HCT116 (cell line): Measurements from ENCODE around the gene STAB1. TPM values are rescaled to one million over a fixed set of nuclear protein-coding genes. Genes with fewer than 3 reads are reported as not detected.

Experiments
- ATAC-seq: fragments of 200-7000 bp; cut with Tn5 transposase; 2 replicates; pipeline ENCODE4 v1.9.1; 2020; ENCODE audit warnings: mild to moderate bottlenecking, moderate library complexity
- BruUV-seq: library from RNA; stranded (reverse); fragments of 400-500 nt; replicated peaks from 2 replicates; lab custom pipeline; 2021; lab: Mats Ljungman, UMichigan
- CTCF ChIA-PET: fragments of 300-600 bp; sonication (Branson Sonifier 250); formaldehyde crosslinking; loops from one replicate; lab custom pipeline; 2021; ENCODE audit warnings: antibody characterized with exemption; lab: Charles Lee
- POLR2A ChIA-PET: fragments of 300-600, 350-600 bp; sonication (Branson Sonifier 250); formaldehyde crosslinking; loops from one replicate; lab custom pipeline; 2021; ENCODE audit warnings: antibody characterized with exemption; lab: Charles Lee
- RAD21 ChIA-PET, 2 experiments: fragments of 300-600 bp; sonication (Branson Sonifier 250); formaldehyde crosslinking; loops; one replicate each; lab custom pipeline; 2023; ENCODE audit warnings: low total read pairs in 2 of 2; ENCODE audit not compliant: uncharacterized antibody in 2 of 2, unreplicated experiment in 2 of 2, low non-redundant PET in 1 of 2; lab: Charles Lee
- DNase-seq: peaks from one replicate; pipeline ENCODE4 v3.0.0-alpha.2; 2010; ENCODE audit warnings: low read depth, low spot score
- H2AFZ ChIP-seq: fragments of 200-600 bp; shearing (Covaris generic), sonication (generic); 2 replicates; pipeline ENCODE4 v1.6.1; 2017; ENCODE audit warnings: low read depth, mixed run types, mixed read lengths, antibody characterized with exemption, low read length; ENCODE audit not compliant: poor library complexity, severe bottlenecking
- H3K27ac ChIP-seq: 2 replicates; pipeline ENCODE4 v1.5.1; 2012; ENCODE audit warnings: low read depth, low read length
- H3K27me3 ChIP-seq: fragments of 200-600 bp; sonication (generic); 2 replicates; pipeline ENCODE4 v1.6.1; 2016; ENCODE audit warnings: mixed run types, low read length, mixed read lengths; ENCODE audit not compliant: insufficient read depth
- H3K36me3 ChIP-seq, 2 experiments: fragments of 200-500 bp in 1 of 2; fragments of 200-600 bp in 1 of 2; sonication (Bioruptor generic) in 1 of 2; sonication (generic) in 1 of 2; 2 replicates each; pipeline versions ENCODE4 v1.5.1 to v1.6.1; 2014 to 2016; ENCODE audit warnings: low read length in 2 of 2, inconsistent platforms in 1 of 2, mixed read lengths in 1 of 2, mixed run types in 1 of 2; ENCODE audit not compliant: insufficient read depth in 2 of 2, control insufficient read depth in 1 of 2
- H3K4me1 ChIP-seq, 2 experiments: fragments of 200-600 bp in 1 of 2; sonication (generic) in 1 of 2; 2 replicates each; pipeline versions ENCODE4 v1.5.1 to v1.6.1; 2012 to 2017; ENCODE audit warnings: low read length in 2 of 2, inconsistent platforms in 1 of 2, mild to moderate bottlenecking in 1 of 2, mixed read lengths in 1 of 2, mixed run types in 1 of 2, moderate library complexity in 1 of 2; ENCODE audit not compliant: insufficient read depth in 2 of 2, control insufficient read depth in 1 of 2
- H3K4me2 ChIP-seq: fragments of 200-600 bp; sonication (generic); 2 replicates; pipeline ENCODE4 v1.6.1; 2017; ENCODE audit warnings: mixed run types, low read length, mixed read lengths
- H3K4me3 ChIP-seq, 2 experiments: fragments of 200-600 bp in 1 of 2; sonication (generic) in 1 of 2; replicated peaks in 1 of 2; 2 replicates each; pipeline ENCODE4 v1.5.1; 2011 to 2016; ENCODE audit warnings: low read length in 2 of 2, control low read depth in 1 of 2, low read depth in 1 of 2, mild to moderate bottlenecking in 1 of 2, mixed read lengths in 1 of 2, mixed run types in 1 of 2
- H3K79me2 ChIP-seq: fragments of 200-600 bp; sonication (generic); 2 replicates; pipeline ENCODE4 v1.6.1; 2017; ENCODE audit warnings: mild to moderate bottlenecking, mixed run types, low read length, moderate library complexity, mixed read lengths; ENCODE audit not compliant: insufficient read depth
- H3K9ac ChIP-seq: fragments of 200-600 bp; sonication (generic); 2 replicates; pipeline ENCODE4 v1.6.1; 2016; ENCODE audit warnings: low read length, mixed read lengths
- H3K9me2 ChIP-seq: fragments of 200-600 bp; sonication (generic), shearing (Covaris generic); 2 replicates; pipeline ENCODE4 v1.6.1; 2017; ENCODE audit warnings: mixed run types, mild to moderate bottlenecking, moderate library complexity; ENCODE audit not compliant: insufficient read depth
- H3K9me3 ChIP-seq, 2 experiments: fragments of 200-500 bp in 1 of 2; fragments of 200-600 bp in 1 of 2; sonication (Bioruptor generic) in 1 of 2; sonication (generic) in 1 of 2; 2 replicates each; pipeline ENCODE4 v1.6.1; 2014 to 2017; ENCODE audit warnings: low read length in 2 of 2, mixed read lengths in 2 of 2, inconsistent platforms in 1 of 2, low read depth in 1 of 2, mild to moderate bottlenecking in 1 of 2, mixed run types in 1 of 2, moderate library complexity in 1 of 2; ENCODE audit not compliant: control insufficient read depth in 1 of 2, insufficient read depth in 1 of 2
- H4K20me1 ChIP-seq: fragments of 200-600 bp; sonication (generic), shearing (Covaris generic); 2 replicates; pipeline ENCODE4 v1.6.1; 2017; ENCODE audit warnings: mixed run types, mild to moderate bottlenecking, moderate library complexity; ENCODE audit not compliant: insufficient read depth
- CBX3 ChIP-seq: IDR thresholded peaks from 2 replicates; pipeline ENCODE4 v1.6.1; 2012; ENCODE audit warnings: low read depth
- CEBPB ChIP-seq: IDR thresholded peaks from 2 replicates; pipeline ENCODE4 v1.6.1; 2012; ENCODE audit warnings: low read depth
- EGR1 ChIP-seq: IDR thresholded peaks from 2 replicates; pipeline ENCODE4 v1.6.1; 2012; ENCODE audit warnings: low read depth
- ELF1 ChIP-seq: IDR thresholded peaks from 2 replicates; pipeline ENCODE4 v1.6.1; 2012; ENCODE audit warnings: low read depth, borderline replicate concordance
- EZH2phosphoT487 ChIP-seq: fragments of 200-600 bp; IDR thresholded peaks from 2 replicates; pipeline ENCODE4 v1.6.1; 2018; ENCODE audit warnings: antibody characterized with exemption, borderline replicate concordance
- JUND ChIP-seq: IDR thresholded peaks from 2 replicates; pipeline ENCODE4 v1.6.1; 2012
- MAX ChIP-seq: IDR thresholded peaks from 2 replicates; pipeline ENCODE4 v1.6.1; 2012
- POLR2A ChIP-seq: IDR thresholded peaks from 2 replicates; pipeline ENCODE4 v1.7.0; 2011; ENCODE audit warnings: borderline replicate concordance; ENCODE audit not compliant: insufficient read depth, insufficient read length; ENCODE audit errors: extremely low read depth
- POLR2AphosphoS5 ChIP-seq: IDR thresholded peaks from 2 replicates; pipeline ENCODE4 v1.6.1; 2011; ENCODE audit warnings: mild to moderate bottlenecking, low read depth, low read length, moderate library complexity
- TCF7L2 ChIP-seq: IDR thresholded peaks from 2 replicates; pipeline ENCODE4 v1.7.0; 2011; ENCODE audit warnings: borderline replicate concordance, inconsistent platforms; ENCODE audit not compliant: insufficient read depth, insufficient read length; ENCODE audit errors: extremely low read depth
- YY1 ChIP-seq: IDR thresholded peaks from 2 replicates; pipeline ENCODE4 v1.6.1; 2011; ENCODE audit warnings: low read length, low read depth, moderate library complexity, mild to moderate bottlenecking; ENCODE audit not compliant: insufficient replicate concordance; ENCODE audit errors: extremely low read depth
- ZBTB33 ChIP-seq: IDR thresholded peaks from 2 replicates; pipeline ENCODE4 v1.6.1; 2011; ENCODE audit warnings: mild to moderate bottlenecking, low read length, moderate library complexity; ENCODE audit not compliant: insufficient replicate concordance; ENCODE audit errors: extremely low read depth
- ZFX ChIP-seq: fragments of 450-650 bp; IDR thresholded peaks from 2 replicates; pipeline ENCODE4 v1.6.1; 2017
- intact Hi-C: fragments of 100-400 bp; cut with micrococcal nuclease; formaldehyde crosslinking; loops from 2 replicates; pipeline ENCODE4 v1.10.0; 2022
- total RNA-seq: library from RNA; stranded (reverse); gene quantifications from one replicate; pipeline ENCODE4 v1.2.1, GENCODE V29; 2021; ENCODE audit not compliant: unreplicated experiment
- TF ChIP-seq, protein P1 (sequence below): IDR thresholded peaks from 2 replicates; pipeline ENCODE4 v1.6.1; 2012

Gene STAB1
- total RNA-seq, 1 experiment from 2014 or later = 0.44 TPM

- peaks cover 14 to 41% of the 10 kb centered on the region in 2 experiments; a peak in 3 of 4 replicates for H3K4me1 ChIP-seq
- no peaks in the 10 kb centered on the region for H4K20me1 ChIP-seq
- DNase-seq (no peak), ATAC-seq (no peak)
- intact Hi-C loops = loop anchor here (2.0 kb wide), 1 partner anchor 147 kb away; no protein-coding TSS in a partner anchor
- H3K27me3 ChIP-seq = no peaks in the 10 kb centered on the region
- H3K9ac ChIP-seq = 0 out of 2 replicates have a peak overlapping the region, but pooled peaks have one; percentile 1
- BruUV-seq = no TSS peak
- H3K4me3 ChIP-seq = no peak overlapping the region
- H3K79me2 ChIP-seq = peaks cover 66% of the 10 kb centered on the region
- H2AFZ ChIP-seq = no peak overlapping the region
- H3K9me2 ChIP-seq = no peaks in the 10 kb centered on the region
- peak overlapping the region; percentile 28 for H3K27ac ChIP-seq
- CTCF ChIA-PET = interaction anchor here (0.8 kb wide), 1 partner anchor 143 kb away, joined by 3 read pairs; no protein-coding TSS in a partner anchor
- peaks cover 0 to 7% of the 10 kb centered on the region in 2 experiments; a peak in 1 of 4 replicates for H3K36me3 ChIP-seq
- H3K4me2 ChIP-seq = peak overlapping the region; percentile 56
- POLR2A ChIA-PET = interaction anchor here (0.6 to 1.2 kb wide), 17 partner anchors 9 to 479 kb away, joined by 3 to 13 read pairs (median 4); partner anchors contain the start of gene TNNC1
- TF ChIP-seq YY1 (peak; percentile 17), EGR1 (no peak), TCF7L2 (no peak)
- TF ChIP-seq, all 23 proteins: peak for 1
- RAD21 ChIA-PET = no interaction called here
- no peaks in the 10 kb centered on the region for H3K9me3 ChIP-seq
These were observed 40.9 kb downstream of the STAB1 start for GRCh38 chr3:52536112-52536368.

- H3K27me3 ChIP-seq = no peaks in the 10 kb centered on the region
- peaks cover 14 to 37% of the 10 kb centered on the region in 2 experiments; a peak in 3 of 4 replicates for H3K4me1 ChIP-seq
- H4K20me1 ChIP-seq = no peaks in the 10 kb centered on the region
- peak; percentile 88 for ATAC-seq
- no peak within 1 kb of the TSS for H2AFZ ChIP-seq
- peak within 1 kb of the TSS; percentile 84 for H3K4me2 ChIP-seq
- ChIA-PET CTCF (interaction anchor here (0.8 kb wide), 1 partner anchor 143 kb away, joined by 3 read pairs; no protein-coding TSS in a partner anchor), RAD21 (no interaction called here), POLR2A (interaction anchor here (0.6 to 1.2 kb wide), 18 partner anchors 8 to 479 kb away, joined by 3 to 13 read pairs (median 4); partner anchors contain the start of gene TNNC1)
- H3K27ac ChIP-seq = peak within 1 kb of the TSS; percentile 79
- H3K4me3 ChIP-seq = peak within 1 kb of the TSS; percentile 86 to 93
- peaks cover 0 to 7% of the 10 kb centered on the region in 2 experiments; a peak in 1 of 4 replicates for H3K36me3 ChIP-seq
- no peaks in the 10 kb centered on the region for H3K9me3 ChIP-seq
- H3K79me2 ChIP-seq = peaks cover 66% of the 10 kb centered on the region
- no peaks in the 10 kb centered on the region for H3K9me2 ChIP-seq
- H3K9ac ChIP-seq = peak within 1 kb of the TSS; percentile 98
- no peak for TF ChIP-seq MAX
- peak; percentile 65; the same call in 1 of the 2 replicates for TF ChIP-seq ZFX
- TF ChIP-seq POLR2AphosphoS5 = peak; percentile 100
- TF ChIP-seq ZBTB33 = peak; percentile 16
- TF ChIP-seq EZH2phosphoT487 = no peak
- TF ChIP-seq CBX3 = no peak
- TF ChIP-seq YY1 = peak; percentile 1
- TF ChIP-seq POLR2A = peak; percentile 86
- TF ChIP-seq, protein P1, sequence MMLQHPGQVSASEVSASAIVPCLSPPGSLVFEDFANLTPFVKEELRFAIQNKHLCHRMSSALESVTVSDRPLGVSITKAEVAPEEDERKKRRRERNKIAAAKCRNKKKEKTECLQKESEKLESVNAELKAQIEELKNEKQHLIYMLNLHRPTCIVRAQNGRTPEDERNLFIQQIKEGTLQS = no peak
- no peak for TF ChIP-seq CEBPB
- TF ChIP-seq JUND = no peak
- peak; percentile 46 for TF ChIP-seq TCF7L2
- no peak for TF ChIP-seq ELF1
- intact Hi-C loops = loop anchor here (2.0 kb wide), 1 partner anchor 146 kb away; no protein-coding TSS in a partner anchor
- TSS peak; percentile 60 for BruUV-seq
- peak; percentile 96 for DNase-seq
These were observed 41.4 kb downstream of the STAB1 start, which contains the start of gene UQCC5 for GRCh38 chr3:52536369-52537164. TSS of gene UQCC5 (plus strand) at chr3:52536605. CDS start at chr3:52536756, 151 bp downstream.
